ENCODE data around the gene RBP2.

DNA sequence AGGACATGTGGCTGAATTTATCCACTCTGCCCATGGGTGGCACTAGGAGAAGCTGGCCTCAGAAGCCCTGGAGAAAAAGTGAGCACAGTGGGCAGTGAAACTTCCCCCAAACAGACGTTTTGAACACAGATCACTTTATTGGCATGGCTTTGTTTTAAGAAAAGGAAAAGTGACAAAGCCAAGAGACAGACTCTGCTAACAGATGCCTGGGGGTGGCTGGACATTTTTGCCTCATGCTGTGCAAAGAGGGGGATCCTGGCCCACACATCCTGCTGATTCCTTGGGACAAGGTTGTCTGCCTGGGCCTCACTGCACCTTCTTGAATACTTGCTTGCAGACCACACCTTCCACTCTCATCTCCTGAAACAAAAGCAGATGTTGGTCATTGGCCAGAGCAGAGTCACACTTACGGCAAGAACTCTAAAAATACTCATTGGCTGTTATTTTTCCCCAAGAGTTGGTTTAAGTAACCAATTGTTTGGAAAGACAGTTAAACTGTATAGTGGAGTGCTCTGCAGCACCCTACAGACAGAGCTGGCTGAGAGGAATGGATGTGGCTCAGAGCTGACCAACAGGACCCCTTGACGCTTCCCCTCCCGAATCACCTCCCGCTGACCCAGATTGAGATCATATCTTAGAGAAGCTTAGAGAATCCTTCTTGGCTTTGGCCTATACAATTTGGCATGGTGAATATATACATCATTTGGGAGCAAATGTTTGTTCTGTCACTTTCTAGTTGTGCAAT, 41.2 kb upstream of the RBP2 start:
- TF ChIP-seq, protein P1, sequence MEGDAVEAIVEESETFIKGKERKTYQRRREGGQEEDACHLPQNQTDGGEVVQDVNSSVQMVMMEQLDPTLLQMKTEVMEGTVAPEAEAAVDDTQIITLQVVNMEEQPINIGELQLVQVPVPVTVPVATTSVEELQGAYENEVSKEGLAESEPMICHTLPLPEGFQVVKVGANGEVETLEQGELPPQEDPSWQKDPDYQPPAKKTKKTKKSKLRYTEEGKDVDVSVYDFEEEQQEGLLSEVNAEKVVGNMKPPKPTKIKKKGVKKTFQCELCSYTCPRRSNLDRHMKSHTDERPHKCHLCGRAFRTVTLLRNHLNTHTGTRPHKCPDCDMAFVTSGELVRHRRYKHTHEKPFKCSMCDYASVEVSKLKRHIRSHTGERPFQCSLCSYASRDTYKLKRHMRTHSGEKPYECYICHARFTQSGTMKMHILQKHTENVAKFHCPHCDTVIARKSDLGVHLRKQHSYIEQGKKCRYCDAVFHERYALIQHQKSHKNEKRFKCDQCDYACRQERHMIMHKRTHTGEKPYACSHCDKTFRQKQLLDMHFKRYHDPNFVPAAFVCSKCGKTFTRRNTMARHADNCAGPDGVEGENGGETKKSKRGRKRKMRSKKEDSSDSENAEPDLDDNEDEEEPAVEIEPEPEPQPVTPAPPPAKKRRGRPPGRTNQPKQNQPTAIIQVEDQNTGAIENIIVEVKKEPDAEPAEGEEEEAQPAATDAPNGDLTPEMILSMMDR (IDR thresholded peaks at IDR 0.05; ENCODE audit: poor library complexity, severe bottlenecking): no peak
- TF ChIP-seq MXI1 (conservative IDR thresholded peaks at IDR 0.05; ENCODE audit: poor library complexity, severe bottlenecking) (no peak), EP300 (conservative IDR thresholded peaks at IDR 0.05; ENCODE audit: poor library complexity, severe bottlenecking) (no peak)
